Kidney (tissue), 14 donors: ENCODE measurements around the gene RILP. TPM values are rescaled to one million over a fixed set of nuclear protein-coding genes. Genes with fewer than 3 reads are reported as not detected.

Experiments used
- DNase-seq, 5 donors: peaks; one replicate each; pipeline ENCODE4 v3.0.0-alpha.2; 2013 to 2020
- FAIRE-seq: peaks from 2 replicates; lab custom pipeline; 2012; peaks lifted over from hg19 to GRCh38; lab: Jason Lieb, UNC
- H3K27ac ChIP-seq, 2 donors: one replicate each; pipeline ENCODE4 v1.7.0; 2013; ENCODE audit warnings: low read depth in 2 of 2, low read length in 2 of 2, inconsistent platforms in 1 of 2
- H3K27me3 ChIP-seq: one replicate; pipeline ENCODE4 v1.7.1; 2013; ENCODE audit warnings: low read length, inconsistent platforms; ENCODE audit not compliant: control insufficient read depth, insufficient read depth
- H3K36me3 ChIP-seq, 3 donors: one replicate each; pipeline versions ENCODE4 v1.7.0 to v1.7.1; 2013; ENCODE audit warnings: low read length in 3 of 3, control low read depth in 1 of 3, inconsistent platforms in 1 of 3; ENCODE audit not compliant: insufficient read depth in 3 of 3, control insufficient read depth in 2 of 3
- H3K4me1 ChIP-seq, 3 donors: one replicate each; pipeline versions ENCODE4 v1.7.0 to v1.7.1; 2013; ENCODE audit warnings: low read length in 3 of 3, inconsistent platforms in 1 of 3, low read depth in 1 of 3; ENCODE audit not compliant: control insufficient read depth in 2 of 3, insufficient read depth in 2 of 3
- H3K4me3 ChIP-seq, 3 donors: one replicate each; pipeline versions ENCODE4 v1.7.0 to v1.8.1; 2013; ENCODE audit warnings: low read length in 3 of 3, control low read depth in 1 of 3, inconsistent platforms in 1 of 3
- H3K9ac ChIP-seq, 3 donors: one replicate each; pipeline versions ENCODE4 v1.7.0 to v1.7.1; 2013; ENCODE audit warnings: low read length in 3 of 3, control low read depth in 1 of 3, inconsistent platforms in 1 of 3
- H3K9me3 ChIP-seq, 3 donors: one replicate each; pipeline versions ENCODE4 v1.7.0 to v1.7.1; 2013; ENCODE audit warnings: low read length in 3 of 3, control low read depth in 1 of 3, inconsistent platforms in 1 of 3; ENCODE audit not compliant: control insufficient read depth in 2 of 3, insufficient read depth in 1 of 3
- CTCF ChIP-seq: IDR thresholded peaks from 3 replicates; pipeline ENCODE4 v1.5.1; 2012; ENCODE audit warnings: mild to moderate bottlenecking, moderate library complexity, borderline replicate concordance; ENCODE audit not compliant: insufficient read depth; ENCODE audit errors: extremely low read depth
- intact Hi-C: fragments of 100-400 bp; cut with DNase I; formaldehyde crosslinking; loops from one replicate; pipeline ENCODE4 v1.11.1; 2022
- polyA plus RNA-seq: library from polyadenylated mRNA; stranded (reverse); fragments of 350-450 nt; fragmentation: Illumina TruSeq; extraction: RNeasy Lipid Tissue Mini Kit (QIAGEN cat#74804); gene quantifications from one replicate; pipeline ENCODE4 v1.2.3, GENCODE V29; 2014; ENCODE audit warnings: low read depth, low replicate concordance; ENCODE audit not compliant: insufficient read depth
- total RNA-seq: library from RNA; stranded (reverse); fragmentation: NEBNext Ultra II Directional; extraction: Animal tissue kit (Norgen Biotek cat#: 25700); gene quantifications from one replicate; pipeline ENCODE4 v1.2.1, GENCODE V29; 2021
- donor health status: control.
- donor health status: control.
- donor health status: control.
- donor health status: control.
- donor health status: control.
- donor health status: DM: yes; HTN: yes; CAD: no.
- donor health status: Normal renal cell carcinoma (clear cell type).

The RILP gene
- total and polyA plus RNA-seq, 2 donors from 2014 or later: 17.1 to 26.6 TPM

GRCh38 chr17:1684378-1685189 is 34.9 kb upstream of the RILP start, which contains the start of gene PRPF8:
TSS of gene PRPF8 (minus strand) at chr17:1684867. CDS start at chr17:1684571, 296 bp downstream.
- FAIRE-seq (peak; percentile 95), DNase-seq (peak; percentile 99)
- Histone ChIP-seq H3K36me3 (peaks cover 18 to 34% (median 31%) of the 10 kb centered on the region in 3 donors), H3K9ac (peak within 1 kb of the TSS; percentile 84 to 92 (median 88)), H3K27me3 (no peaks in the 10 kb centered on the region), H3K27ac (peak within 1 kb of the TSS; percentile 95), H3K9me3 (no peaks in the 10 kb centered on the region), H3K4me3 (peak within 1 kb of the TSS; percentile 79 to 90 (median 88)), H3K4me1 (peaks cover 0 to 8% (median 6%) of the 10 kb centered on the region in 3 donors)
- peak; percentile 17 for TF ChIP-seq CTCF
- intact Hi-C loops: no loop called here

- Histone ChIP-seq H3K27me3 (no peaks in the 10 kb centered on the region), H3K4me1 (peaks cover 0 to 8% (median 6%) of the 10 kb centered on the region in 3 donors), H3K9ac (peak overlapping the region in 2 of 3 donors; percentile 79 to 88), H3K27ac (no peak overlapping the region), H3K36me3 (peaks cover 18 to 45% (median 41%) of the 10 kb centered on the region in 3 donors), H3K4me3 (peak overlapping the region; percentile 79 to 90 (median 88)), H3K9me3 (no peaks in the 10 kb centered on the region)
- TF ChIP-seq CTCF: no peak
- intact Hi-C loops: no loop called here
- DNase-seq (no peak), FAIRE-seq (no peak)
These were observed 33.8 kb upstream of the RILP start for GRCh38 chr17:1683459-1683858.

DNA sequence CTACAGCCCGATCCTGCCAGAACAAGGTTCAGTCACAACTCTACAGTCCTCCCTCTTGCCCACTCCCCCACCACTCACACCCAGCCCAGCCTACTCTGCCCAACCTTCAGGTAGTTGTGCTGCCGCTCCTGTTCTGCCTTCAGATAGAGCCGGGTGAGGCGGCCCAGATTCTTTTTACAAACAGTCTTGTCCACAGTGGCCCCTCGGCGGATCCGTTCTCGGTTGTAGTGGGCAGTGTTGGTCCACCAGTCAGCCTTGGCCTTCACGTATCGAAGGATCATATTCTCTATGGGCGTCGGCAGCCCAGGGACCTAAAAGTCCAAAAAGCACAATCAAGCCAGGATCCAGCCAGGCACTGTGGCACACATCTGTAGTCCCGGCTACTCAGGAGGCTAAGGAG is 26.7 kb upstream of the RILP start:
- DNase-seq: no peak
- H3K27ac ChIP-seq: no peak overlapping the region
- no peak for TF ChIP-seq CTCF

More for the DNA sequence above, 26.7 kb upstream of the RILP start:
- intact Hi-C loops: no loop called here
- Histone ChIP-seq H3K36me3 (peaks cover 40 to 89% (median 81%) of the 10 kb centered on the region in 3 donors), H3K4me1 (no peaks in the 10 kb centered on the region), H3K4me3 (no peak overlapping the region), H3K9me3 (no peaks in the 10 kb centered on the region), H3K27me3 (no peaks in the 10 kb centered on the region), H3K9ac (no peak overlapping the region)
- FAIRE-seq: no peak
